ENCODE measurements around the gene LCOR.
"Not testable (repeated sequence)": the region's sequence is repeated elsewhere in the genome, so short reads cannot be mapped to it uniquely, and the experiment has no call there.

The LCOR gene

DNA sequence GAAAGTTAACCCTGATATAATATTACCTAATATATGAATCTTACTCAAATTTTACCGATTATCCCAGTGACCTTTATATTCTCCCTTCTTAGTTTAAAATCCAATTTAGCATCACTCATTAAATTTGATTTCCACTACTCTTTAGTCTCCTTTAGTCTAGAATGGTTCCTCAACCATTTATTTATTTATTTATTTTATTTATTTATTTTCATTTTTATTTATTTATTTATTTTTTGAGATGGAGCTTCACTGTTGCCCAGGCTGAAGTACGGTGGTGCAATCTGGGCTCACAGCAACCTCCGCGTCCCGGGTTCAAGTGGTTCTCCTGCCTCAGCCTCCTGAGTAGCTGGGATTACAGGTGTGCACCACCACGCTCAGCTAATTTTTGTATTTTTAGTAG is 92.8 kb downstream of the LCOR start:
- TF ChIP-seq, protein P1, sequence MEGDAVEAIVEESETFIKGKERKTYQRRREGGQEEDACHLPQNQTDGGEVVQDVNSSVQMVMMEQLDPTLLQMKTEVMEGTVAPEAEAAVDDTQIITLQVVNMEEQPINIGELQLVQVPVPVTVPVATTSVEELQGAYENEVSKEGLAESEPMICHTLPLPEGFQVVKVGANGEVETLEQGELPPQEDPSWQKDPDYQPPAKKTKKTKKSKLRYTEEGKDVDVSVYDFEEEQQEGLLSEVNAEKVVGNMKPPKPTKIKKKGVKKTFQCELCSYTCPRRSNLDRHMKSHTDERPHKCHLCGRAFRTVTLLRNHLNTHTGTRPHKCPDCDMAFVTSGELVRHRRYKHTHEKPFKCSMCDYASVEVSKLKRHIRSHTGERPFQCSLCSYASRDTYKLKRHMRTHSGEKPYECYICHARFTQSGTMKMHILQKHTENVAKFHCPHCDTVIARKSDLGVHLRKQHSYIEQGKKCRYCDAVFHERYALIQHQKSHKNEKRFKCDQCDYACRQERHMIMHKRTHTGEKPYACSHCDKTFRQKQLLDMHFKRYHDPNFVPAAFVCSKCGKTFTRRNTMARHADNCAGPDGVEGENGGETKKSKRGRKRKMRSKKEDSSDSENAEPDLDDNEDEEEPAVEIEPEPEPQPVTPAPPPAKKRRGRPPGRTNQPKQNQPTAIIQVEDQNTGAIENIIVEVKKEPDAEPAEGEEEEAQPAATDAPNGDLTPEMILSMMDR (IDR thresholded peaks at IDR 0.05) = no peak
- no peaks in the 10 kb centered on the region for H3K36me3 ChIP-seq
- no peaks in the 10 kb centered on the region for H3K9me3 ChIP-seq
- H3K27me3 ChIP-seq = no peaks in the 10 kb centered on the region
- H3K4me3 ChIP-seq (ENCODE audit: low read depth in 1 of 2, low read length in 1 of 2) = no peak overlapping the region
- H3K27ac ChIP-seq = no peak overlapping the region
- H3K4me1 ChIP-seq (ENCODE audit: control insufficient read depth in 1 of 2, insufficient read depth in 1 of 2, low read depth in 1 of 2, low read length in 1 of 2) = no peaks in the 10 kb centered on the region

DNA sequence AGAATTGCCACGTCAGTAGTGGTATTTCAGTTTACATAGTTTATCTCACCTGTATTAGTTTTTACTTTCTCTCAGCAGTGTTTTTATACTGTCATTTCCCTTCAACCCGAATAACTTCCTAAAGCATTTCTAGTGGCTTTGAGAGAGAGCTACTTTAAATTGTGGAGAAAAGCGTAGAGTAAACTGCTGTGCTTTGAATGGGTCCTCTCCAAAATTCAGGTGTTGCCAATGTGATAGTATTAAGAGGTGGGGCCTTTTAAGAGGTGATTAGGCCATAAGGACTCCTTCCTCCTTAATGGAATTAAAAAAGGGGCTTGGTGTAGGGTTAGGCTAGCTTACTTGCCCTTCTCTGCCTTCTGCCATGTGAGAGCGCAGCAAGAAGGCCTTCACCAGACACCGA is 98.4 kb downstream of the LCOR start:
- Histone ChIP-seq H3K4me1 (ENCODE audit: control insufficient read depth in 1 of 2, insufficient read depth in 1 of 2, low read depth in 1 of 2, low read length in 1 of 2) (no peaks in the 10 kb centered on the region), H3K27ac (no peak overlapping the region)

DNA sequence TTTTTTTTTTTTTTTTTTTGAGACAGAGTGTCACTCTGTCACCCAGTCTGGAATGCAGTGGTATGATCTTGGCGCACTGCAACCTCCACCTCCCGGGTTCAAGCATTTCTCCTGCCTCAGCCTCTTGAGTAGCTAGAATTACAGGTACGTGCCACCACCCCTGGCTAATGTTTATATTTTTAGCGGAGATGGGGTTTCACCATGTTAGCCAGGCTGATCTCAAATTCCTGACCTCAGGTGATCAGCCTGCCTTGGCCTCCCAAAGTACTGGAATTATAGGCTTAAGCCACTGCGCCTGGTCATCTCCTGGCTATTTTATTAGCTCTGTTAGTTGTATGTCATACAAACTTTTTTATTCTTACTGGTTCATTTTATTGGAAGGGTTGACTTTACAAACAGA is 103.0 kb downstream of the LCOR start:
- H3K4me1 ChIP-seq (ENCODE audit: control insufficient read depth in 1 of 2, insufficient read depth in 1 of 2, low read depth in 1 of 2, low read length in 1 of 2) = no peaks in the 10 kb centered on the region
- H3K36me3 ChIP-seq = peaks cover 8% of the 10 kb centered on the region
- H3K9me3 ChIP-seq = no peaks in the 10 kb centered on the region
- H3K4me3 ChIP-seq (ENCODE audit: low read depth in 1 of 2, low read length in 1 of 2) = no peak overlapping the region
- TF ChIP-seq, protein P1 (IDR thresholded peaks at IDR 0.05) = no peak
- no peak overlapping the region for H3K27ac ChIP-seq
- H3K27me3 ChIP-seq = no peaks in the 10 kb centered on the region

More for the DNA sequence above, 98.4 kb downstream of the LCOR start:
- Histone ChIP-seq H3K9me3 (no peaks in the 10 kb centered on the region), H3K27me3 (no peaks in the 10 kb centered on the region), H3K4me3 (ENCODE audit: low read depth in 1 of 2, low read length in 1 of 2) (no peak overlapping the region), H3K36me3 (peaks cover 3% of the 10 kb centered on the region)
- TF ChIP-seq, protein P1 (IDR thresholded peaks at IDR 0.05) = no peak

DNA sequence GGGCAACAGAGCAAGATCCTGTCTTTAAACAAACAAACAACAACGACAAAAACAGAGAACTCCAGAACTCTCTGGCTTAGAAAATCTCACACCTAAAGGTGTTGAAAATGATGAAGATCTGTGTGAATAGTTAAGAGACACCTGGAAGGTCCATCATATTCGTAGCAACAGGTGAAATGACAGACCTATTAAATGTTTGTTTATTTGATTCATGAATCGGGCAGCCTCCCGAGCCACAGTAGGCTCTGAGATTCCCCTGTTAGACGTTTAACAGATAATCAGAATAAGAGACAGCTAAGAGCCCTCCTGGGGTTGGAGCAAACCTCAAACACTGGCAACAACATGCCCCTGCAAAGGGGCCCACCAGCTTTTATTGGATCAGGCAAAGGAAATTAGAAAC is 103.7 kb downstream of the LCOR start:
- Histone ChIP-seq H3K27me3 (no peaks in the 10 kb centered on the region), H3K9me3 (no peaks in the 10 kb centered on the region), H3K4me3 (ENCODE audit: low read depth in 1 of 2, low read length in 1 of 2) (no peak overlapping the region), H3K4me1 (ENCODE audit: control insufficient read depth in 1 of 2, insufficient read depth in 1 of 2, low read depth in 1 of 2, low read length in 1 of 2) (no peaks in the 10 kb centered on the region), H3K27ac (no peak overlapping the region), H3K36me3 (peaks cover 8% of the 10 kb centered on the region)
- TF ChIP-seq, protein P1 (IDR thresholded peaks at IDR 0.05) = no peak

DNA sequence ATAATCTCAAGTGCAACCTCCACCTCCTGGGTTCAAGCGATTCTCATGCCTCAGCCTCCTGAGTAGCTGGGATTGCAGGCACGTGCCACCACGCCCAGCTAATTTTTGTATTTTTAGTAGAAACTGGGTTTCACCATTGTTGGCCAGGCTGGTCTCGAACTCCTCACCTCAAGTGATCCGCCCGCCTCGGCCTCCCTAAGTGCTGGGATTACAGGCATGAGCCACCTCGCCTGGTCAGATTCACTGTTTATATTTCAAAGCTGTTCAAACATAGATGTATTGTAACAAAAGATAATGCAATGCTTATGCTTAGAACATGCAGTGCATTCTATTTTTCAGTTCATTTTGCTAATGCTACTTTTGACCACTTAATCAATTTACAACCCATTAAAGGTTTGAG is 111.1 kb downstream of the LCOR start:
- not testable (repeated sequence) for H3K4me1 ChIP-seq (ENCODE audit: control insufficient read depth in 1 of 2, insufficient read depth in 1 of 2, low read depth in 1 of 2, low read length in 1 of 2); H3K4me3 ChIP-seq (ENCODE audit: low read depth in 1 of 2, low read length in 1 of 2); H3K27me3 ChIP-seq; H3K27ac ChIP-seq; H3K36me3 ChIP-seq; H3K9me3 ChIP-seq

DNA sequence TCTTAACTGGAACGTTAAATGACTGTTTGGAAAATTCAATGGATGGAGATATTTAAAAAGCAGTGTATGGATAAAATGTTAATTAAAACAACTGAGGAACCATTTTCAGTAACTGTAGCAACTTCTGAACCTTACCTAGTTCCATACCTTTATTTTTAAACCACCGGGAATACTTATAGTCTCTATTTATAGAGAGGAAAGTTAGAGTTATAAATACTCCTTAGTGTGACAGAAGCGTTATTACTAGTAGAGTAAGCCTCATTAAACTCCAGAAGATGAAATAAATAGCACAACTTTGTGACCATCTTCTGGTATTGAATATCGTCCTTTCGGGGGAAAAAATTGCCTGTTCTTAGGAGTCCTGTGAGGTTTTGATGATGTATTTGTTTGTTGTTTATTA is 114.9 kb downstream of the LCOR start:
- Histone ChIP-seq H3K27ac (no peak overlapping the region), H3K4me3 (ENCODE audit: low read depth in 1 of 2, low read length in 1 of 2) (no peak overlapping the region)
- TF ChIP-seq, protein P1 (IDR thresholded peaks at IDR 0.05) = no peak

More for the DNA sequence above, 114.9 kb downstream of the LCOR start:
- Histone ChIP-seq H3K4me1 (ENCODE audit: control insufficient read depth in 1 of 2, insufficient read depth in 1 of 2, low read depth in 1 of 2, low read length in 1 of 2) (no peaks in the 10 kb centered on the region), H3K27me3 (no peaks in the 10 kb centered on the region), H3K36me3 (peaks cover 27% of the 10 kb centered on the region), H3K9me3 (no peaks in the 10 kb centered on the region)
